Measurements from ENCODE around the gene CTNNB1.
A peak's percentile ranks its signal among the peaks of the same experiment; 100 is the strongest.

The CTNNB1 gene

DNA sequence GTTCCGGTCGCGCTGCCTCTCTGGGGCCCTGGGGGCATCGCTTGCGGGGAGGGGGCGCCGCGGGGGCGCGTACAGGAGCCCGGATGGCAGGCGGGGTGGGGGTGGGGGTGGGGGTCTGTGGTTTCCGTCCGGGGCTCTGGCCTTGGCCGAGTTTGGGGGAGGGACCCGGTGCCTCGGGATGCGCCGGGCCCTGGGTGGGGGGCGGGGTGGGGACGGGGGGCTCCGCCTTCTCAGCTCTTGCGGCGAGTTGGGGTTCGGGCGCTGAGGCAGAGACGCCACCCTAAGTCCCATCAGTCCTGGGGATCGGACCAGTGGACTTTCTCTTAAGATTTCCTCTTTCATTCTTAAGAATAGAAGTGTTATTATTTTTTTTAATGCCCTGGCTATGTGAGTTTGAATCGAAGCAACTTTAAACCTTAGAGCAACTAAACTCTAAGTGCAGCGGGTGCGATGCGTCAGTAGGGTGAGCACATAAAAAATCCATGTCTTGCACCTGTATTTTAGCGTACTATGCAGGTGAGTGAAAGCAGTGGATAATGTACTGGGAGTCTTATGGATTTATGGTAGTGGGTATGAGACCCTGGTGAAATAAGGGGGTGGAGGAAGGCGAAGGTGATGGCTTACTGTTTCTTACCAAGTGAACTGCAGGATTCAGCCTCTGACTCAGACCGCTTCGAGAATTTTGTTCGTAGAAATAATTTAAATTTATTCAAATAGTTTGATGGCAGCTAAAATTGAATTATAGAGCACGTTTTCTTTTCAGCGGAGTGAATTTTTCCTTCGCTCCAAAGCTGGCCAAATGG, 762 bp downstream of the CTNNB1 start:
- no peaks in the 10 kb centered on the region for H3K36me3 ChIP-seq (ENCODE audit: insufficient read depth, low read length)
- H3K9me2 ChIP-seq (ENCODE audit: low read depth, low read length) = no peaks in the 10 kb centered on the region
- H3K27me3 ChIP-seq (ENCODE audit: insufficient read depth, low read length) = no peaks in the 10 kb centered on the region; the same call in 1 of the 2 replicates
- no peaks in the 10 kb centered on the region for H3K9me3 ChIP-seq (ENCODE audit: low read length)
- H3K4me3 ChIP-seq (ENCODE audit: low read depth, low read length, poor library complexity, severe bottlenecking) = peak overlapping the region; percentile 98
- H3K79me2 ChIP-seq (ENCODE audit: insufficient read depth, low read length) = peaks cover 51% of the 10 kb centered on the region
- peak overlapping the region; percentile 82 for H3K27ac ChIP-seq (ENCODE audit: low read depth, low read length, poor library complexity, severe bottlenecking)
- H4K20me1 ChIP-seq (ENCODE audit: insufficient read depth, low read length) = peaks cover 5% of the 10 kb centered on the region; the same call in 1 of the 2 replicates
- H2AFZ ChIP-seq (ENCODE audit: low read length) = no peak overlapping the region
- H3K4me2 ChIP-seq (ENCODE audit: low read length) = peak overlapping the region; percentile 94
- no peaks in the 10 kb centered on the region for H3F3A ChIP-seq (ENCODE audit: insufficient read depth, low read length)
- H3K4me1 ChIP-seq (ENCODE audit: insufficient read depth, low read length, severe bottlenecking) = peaks cover 53% of the 10 kb centered on the region
- TF ChIP-seq, protein P1, sequence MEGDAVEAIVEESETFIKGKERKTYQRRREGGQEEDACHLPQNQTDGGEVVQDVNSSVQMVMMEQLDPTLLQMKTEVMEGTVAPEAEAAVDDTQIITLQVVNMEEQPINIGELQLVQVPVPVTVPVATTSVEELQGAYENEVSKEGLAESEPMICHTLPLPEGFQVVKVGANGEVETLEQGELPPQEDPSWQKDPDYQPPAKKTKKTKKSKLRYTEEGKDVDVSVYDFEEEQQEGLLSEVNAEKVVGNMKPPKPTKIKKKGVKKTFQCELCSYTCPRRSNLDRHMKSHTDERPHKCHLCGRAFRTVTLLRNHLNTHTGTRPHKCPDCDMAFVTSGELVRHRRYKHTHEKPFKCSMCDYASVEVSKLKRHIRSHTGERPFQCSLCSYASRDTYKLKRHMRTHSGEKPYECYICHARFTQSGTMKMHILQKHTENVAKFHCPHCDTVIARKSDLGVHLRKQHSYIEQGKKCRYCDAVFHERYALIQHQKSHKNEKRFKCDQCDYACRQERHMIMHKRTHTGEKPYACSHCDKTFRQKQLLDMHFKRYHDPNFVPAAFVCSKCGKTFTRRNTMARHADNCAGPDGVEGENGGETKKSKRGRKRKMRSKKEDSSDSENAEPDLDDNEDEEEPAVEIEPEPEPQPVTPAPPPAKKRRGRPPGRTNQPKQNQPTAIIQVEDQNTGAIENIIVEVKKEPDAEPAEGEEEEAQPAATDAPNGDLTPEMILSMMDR (IDR thresholded peaks at IDR 0.05; ENCODE audit: low read length) = no peak
- no peak for TF ChIP-seq EZH2 (IDR thresholded peaks at IDR 0.05; ENCODE audit: borderline replicate concordance, low read length)
- H3K9ac ChIP-seq (ENCODE audit: low read length) = peak overlapping the region; percentile 99

DNA sequence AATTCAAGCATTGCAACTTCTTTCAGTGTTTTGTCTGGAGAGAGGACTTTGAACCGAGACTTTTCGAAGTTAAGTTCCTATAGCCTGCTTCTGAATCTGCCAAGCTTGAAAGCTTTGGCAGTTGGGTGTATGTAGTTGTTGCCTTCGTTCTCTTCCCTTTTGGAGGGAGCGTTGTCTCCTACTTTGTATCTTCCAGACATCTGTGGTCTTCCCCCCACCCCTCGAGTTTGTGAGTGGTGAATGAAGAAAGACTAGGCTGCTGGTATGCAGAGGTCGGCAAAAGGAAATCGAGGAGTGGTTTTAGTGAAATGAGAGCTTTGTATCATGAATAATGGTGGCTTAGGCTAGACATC, 1.3 kb downstream of the CTNNB1 start:
- no peaks in the 10 kb centered on the region for H3K9me3 ChIP-seq (ENCODE audit: low read length)
- peaks cover 57% of the 10 kb centered on the region for H3K79me2 ChIP-seq (ENCODE audit: insufficient read depth, low read length)
- peak overlapping the region; percentile 46 for H3K27ac ChIP-seq (ENCODE audit: low read depth, low read length, poor library complexity, severe bottlenecking)
- peak overlapping the region; percentile 98 for H3K4me3 ChIP-seq (ENCODE audit: low read depth, low read length, poor library complexity, severe bottlenecking)
- H3K9ac ChIP-seq (ENCODE audit: low read length) = peak overlapping the region; percentile 71
- no peaks in the 10 kb centered on the region for H3K36me3 ChIP-seq (ENCODE audit: insufficient read depth, low read length)
- H3K4me1 ChIP-seq (ENCODE audit: insufficient read depth, low read length, severe bottlenecking) = peaks cover 59% of the 10 kb centered on the region
- H3K4me2 ChIP-seq (ENCODE audit: low read length) = peak overlapping the region; percentile 94
- no peaks in the 10 kb centered on the region; the same call in 1 of the 2 replicates for H3K27me3 ChIP-seq (ENCODE audit: insufficient read depth, low read length)
- TF ChIP-seq, protein P1 (IDR thresholded peaks at IDR 0.05; ENCODE audit: low read length) = no peak
- no peak for TF ChIP-seq EZH2 (IDR thresholded peaks at IDR 0.05; ENCODE audit: borderline replicate concordance, low read length)
- peaks cover 5% of the 10 kb centered on the region; the same call in 1 of the 2 replicates for H4K20me1 ChIP-seq (ENCODE audit: insufficient read depth, low read length)
- H2AFZ ChIP-seq (ENCODE audit: low read length) = no peak overlapping the region
- no peaks in the 10 kb centered on the region for H3K9me2 ChIP-seq (ENCODE audit: low read depth, low read length)
- H3F3A ChIP-seq (ENCODE audit: insufficient read depth, low read length) = no peaks in the 10 kb centered on the region

DNA sequence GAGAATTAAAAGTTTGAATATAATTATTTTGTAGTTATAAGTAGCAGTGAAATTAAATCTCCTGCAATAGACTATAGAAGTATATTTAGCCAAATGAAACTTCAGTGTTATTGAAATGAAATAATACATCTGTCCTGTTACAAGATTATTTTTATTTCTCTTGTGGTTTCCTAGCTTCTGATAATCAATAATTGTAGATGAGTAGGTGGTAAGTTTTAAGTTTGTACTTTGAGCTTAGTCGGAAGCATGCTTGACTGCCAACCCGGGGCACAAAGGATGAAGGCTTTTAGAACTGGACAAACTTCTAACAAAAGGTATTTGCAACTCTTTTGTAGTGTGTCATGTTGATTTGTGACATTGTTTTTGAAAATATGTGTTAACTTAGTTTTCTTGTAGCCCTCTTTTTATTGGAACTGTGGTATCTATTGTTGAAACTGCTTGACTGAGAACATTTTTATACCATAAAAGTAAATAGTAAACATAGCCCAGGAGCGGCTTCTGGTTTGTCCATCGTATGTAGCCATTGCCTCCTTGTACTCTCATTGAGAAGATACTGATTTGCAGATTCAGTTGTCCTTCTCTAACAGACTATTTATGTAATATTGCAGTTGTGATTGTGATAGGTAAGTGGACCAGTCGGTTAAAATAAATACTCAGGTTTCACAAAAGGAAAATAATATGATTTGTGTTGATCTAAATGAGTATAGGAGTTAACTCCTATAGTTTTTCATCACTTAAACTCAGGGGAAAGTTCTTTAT, 2.9 kb downstream of the CTNNB1 start:
- no peaks in the 10 kb centered on the region for H3K27me3 ChIP-seq (ENCODE audit: insufficient read depth, low read length)
- peaks cover 73% of the 10 kb centered on the region for H3K79me2 ChIP-seq (ENCODE audit: insufficient read depth, low read length)
- H2AFZ ChIP-seq (ENCODE audit: low read length) = no peak overlapping the region
- H3F3A ChIP-seq (ENCODE audit: insufficient read depth, low read length) = no peaks in the 10 kb centered on the region
- no peaks in the 10 kb centered on the region for H3K9me3 ChIP-seq (ENCODE audit: low read length)
- TF ChIP-seq, protein P1 (IDR thresholded peaks at IDR 0.05; ENCODE audit: low read length) = no peak
- no peak for TF ChIP-seq EZH2 (IDR thresholded peaks at IDR 0.05; ENCODE audit: borderline replicate concordance, low read length)
- no peaks in the 10 kb centered on the region for H3K9me2 ChIP-seq (ENCODE audit: low read depth, low read length)
- H3K4me3 ChIP-seq (ENCODE audit: low read depth, low read length, poor library complexity, severe bottlenecking) = peak overlapping the region; percentile 98
- peaks cover 5% of the 10 kb centered on the region; the same call in 1 of the 2 replicates for H4K20me1 ChIP-seq (ENCODE audit: insufficient read depth, low read length)
- peak overlapping the region; percentile 94 for H3K4me2 ChIP-seq (ENCODE audit: low read length)
- H3K27ac ChIP-seq (ENCODE audit: low read depth, low read length, poor library complexity, severe bottlenecking) = peak overlapping the region; percentile 15
- H3K9ac ChIP-seq (ENCODE audit: low read length) = peak overlapping the region; percentile 71; the same call in 1 of the 2 replicates
- H3K4me1 ChIP-seq (ENCODE audit: insufficient read depth, low read length, severe bottlenecking) = peaks cover 62% of the 10 kb centered on the region
- H3K36me3 ChIP-seq (ENCODE audit: insufficient read depth, low read length) = no peaks in the 10 kb centered on the region
